Esophagus muscularis mucosa (tissue), 4 donors: Measurements from ENCODE around the gene CXCR1. TPM values are rescaled to one million over a fixed set of nuclear protein-coding genes. Genes with fewer than 3 reads are reported as not detected.
A peak's percentile ranks its signal among the peaks of the same experiment; 100 is the strongest.
"Not testable (repeated sequence)": the region's sequence is repeated elsewhere in the genome, so short reads cannot be mapped to it uniquely, and the experiment has no call there.

Experiments
- DNase-seq: peaks from one replicate; pipeline ENCODE4 v3.0.0-alpha.2; 2017; ENCODE audit errors: extremely low spot score
- H3K27ac ChIP-seq, 4 donors: fragments of 200-600 bp; sonication (generic); replicated peaks in 1 of 4; 1 replicate in 3 of 4; 2 replicates in 1 of 4; pipeline ENCODE4 v1.5.1; 2016 to 2019; ENCODE audit warnings: mild to moderate bottlenecking in 1 of 4
- H3K27me3 ChIP-seq, 4 donors: fragments of 200-600 bp; sonication (generic); one replicate each; pipeline versions ENCODE4 v1.5.1 to v1.6.0; 2016 to 2019
- H3K36me3 ChIP-seq, 4 donors: fragments of 200-600 bp; sonication (generic); one replicate each; pipeline ENCODE4 v1.5.1; 2016 to 2019
- H3K4me1 ChIP-seq, 4 donors: fragments of 200-600 bp; sonication (generic); one replicate each; pipeline ENCODE4 v1.5.1; 2016 to 2019
- H3K4me3 ChIP-seq, 4 donors: fragments of 200-600 bp; sonication (generic); 1 replicate in 2 of 4; 2 replicates in 2 of 4; pipeline ENCODE4 v1.5.1; 2016 to 2019; ENCODE audit warnings: mild to moderate bottlenecking in 4 of 4, moderate library complexity in 1 of 4
- H3K9me3 ChIP-seq, 4 donors: fragments of 200-600 bp; sonication (generic); 1 replicate in 3 of 4; 2 replicates in 1 of 4; pipeline ENCODE4 v1.5.1; 2016 to 2019
- EP300 ChIP-seq: sonication (generic); formaldehyde crosslinking; IDR thresholded peaks from one replicate; pipeline ENCODE4 v1.6.1; 2017; ENCODE audit warnings: antibody characterized with exemption
- POLR2A ChIP-seq: fragments of 450-650 bp; IDR thresholded peaks from one replicate; pipeline ENCODE4 v1.6.1; 2017; ENCODE audit warnings: antibody characterized with exemption, moderate library complexity, mild to moderate bottlenecking, low read depth
- POLR2AphosphoS5 ChIP-seq, 2 donors: sonication (generic); formaldehyde crosslinking; IDR thresholded peaks; one replicate each; pipeline ENCODE4 v1.6.1; 2017; ENCODE audit warnings: antibody characterized with exemption in 2 of 2
- WGBS: methylation state at CpG from one replicate; pipeline ENCODE4 v1.1.5; 2018; 5-methylcytosine and 5-hydroxymethylcytosine counted together
- intact Hi-C: fragments of 100-400 bp; cut with DNase I; formaldehyde crosslinking; loops from one replicate; pipeline ENCODE4 v1.15.1; 2023
- total RNA-seq, 4 donors: library from RNA; depleted of rRNA; stranded (reverse); fragments of >200 nt; gene quantifications; one replicate each; pipeline versions ENCODE4 v1.1.0 to v1.2.1, GENCODE V29; 2016
- TF ChIP-seq, protein P1 (sequence below), 3 experiments: fragments of 200-600 bp in 2 of 3; fragments of 450-650 bp in 1 of 3; sonication (generic) in 2 of 3; IDR thresholded peaks; one replicate each; pipeline ENCODE4 v1.5.1; 2017 to 2019; ENCODE audit warnings: antibody characterized with exemption in 3 of 3, mild to moderate bottlenecking in 2 of 3, moderate library complexity in 1 of 3

The CXCR1 gene
- total RNA-seq, 4 donors from 2014 or later, result 0.13 to 4.0 TPM; not detected in 2

DNA sequence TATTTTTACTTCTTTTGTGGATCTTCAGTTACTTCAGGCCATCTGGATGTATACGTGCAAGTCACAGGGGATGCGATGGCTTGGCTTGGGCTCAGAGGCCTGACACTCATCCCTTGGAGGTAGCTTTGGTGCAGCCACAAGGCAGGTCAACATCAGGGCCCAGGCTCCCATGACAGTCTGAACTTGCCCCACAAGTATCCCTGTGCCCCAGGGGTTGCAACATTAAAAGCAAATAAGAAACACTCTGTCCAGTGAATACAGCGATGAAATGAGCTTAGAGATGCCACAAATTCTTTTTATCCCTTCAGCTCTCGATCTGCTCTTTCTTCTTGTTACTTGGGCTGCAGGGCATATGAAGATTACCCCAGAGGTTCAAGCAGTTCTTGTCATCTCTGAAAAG, 13.0 kb upstream of the CXCR1 start:
- intact Hi-C loops, result loop anchor here (10.0 kb wide), 1 partner anchor 295 kb away; no protein-coding TSS in a partner anchor
- Histone ChIP-seq H3K27me3 (no peaks in the 10 kb centered on the region), H3K9me3 (no peaks in the 10 kb centered on the region), H3K4me3 (no peak overlapping the region), H3K4me1 (no peaks in the 10 kb centered on the region), H3K27ac (no peak overlapping the region), H3K36me3 (no peaks in the 10 kb centered on the region)
- 83% methylated on average over 4 of the region's 4 CpGs for WGBS
- TF ChIP-seq POLR2A (no peak), EP300 (no peak), POLR2AphosphoS5 (IDR thresholded peaks at IDR 0.05) (no peak)
- TF ChIP-seq, protein P1, sequence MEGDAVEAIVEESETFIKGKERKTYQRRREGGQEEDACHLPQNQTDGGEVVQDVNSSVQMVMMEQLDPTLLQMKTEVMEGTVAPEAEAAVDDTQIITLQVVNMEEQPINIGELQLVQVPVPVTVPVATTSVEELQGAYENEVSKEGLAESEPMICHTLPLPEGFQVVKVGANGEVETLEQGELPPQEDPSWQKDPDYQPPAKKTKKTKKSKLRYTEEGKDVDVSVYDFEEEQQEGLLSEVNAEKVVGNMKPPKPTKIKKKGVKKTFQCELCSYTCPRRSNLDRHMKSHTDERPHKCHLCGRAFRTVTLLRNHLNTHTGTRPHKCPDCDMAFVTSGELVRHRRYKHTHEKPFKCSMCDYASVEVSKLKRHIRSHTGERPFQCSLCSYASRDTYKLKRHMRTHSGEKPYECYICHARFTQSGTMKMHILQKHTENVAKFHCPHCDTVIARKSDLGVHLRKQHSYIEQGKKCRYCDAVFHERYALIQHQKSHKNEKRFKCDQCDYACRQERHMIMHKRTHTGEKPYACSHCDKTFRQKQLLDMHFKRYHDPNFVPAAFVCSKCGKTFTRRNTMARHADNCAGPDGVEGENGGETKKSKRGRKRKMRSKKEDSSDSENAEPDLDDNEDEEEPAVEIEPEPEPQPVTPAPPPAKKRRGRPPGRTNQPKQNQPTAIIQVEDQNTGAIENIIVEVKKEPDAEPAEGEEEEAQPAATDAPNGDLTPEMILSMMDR (IDR thresholded peaks at IDR 0.05), result no peak
- no peak for DNase-seq

DNA sequence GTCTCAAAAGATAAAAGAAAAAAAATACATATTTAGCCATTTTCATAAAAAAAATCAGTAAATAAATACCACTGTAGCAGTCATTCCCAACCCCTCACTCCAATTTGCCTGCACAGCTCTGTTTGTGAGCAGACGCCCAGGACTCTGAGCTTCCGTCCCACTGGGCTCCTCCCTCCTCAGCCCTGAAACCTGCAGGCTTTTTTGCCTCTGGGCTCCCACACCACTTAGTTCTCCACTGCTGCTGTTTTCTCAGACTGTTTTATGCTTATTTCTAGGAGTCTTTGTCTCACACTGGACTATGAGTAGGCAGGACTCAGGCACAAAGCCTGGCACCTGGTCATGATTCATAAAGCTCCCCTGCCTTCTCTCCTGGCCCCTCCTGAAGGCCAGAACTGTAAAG, 6.1 kb upstream of the CXCR1 start:
- TF ChIP-seq, protein P1 (IDR thresholded peaks at IDR 0.05), result no peak
- TF ChIP-seq POLR2A (no peak), EP300 (no peak), POLR2AphosphoS5 (IDR thresholded peaks at IDR 0.05) (no peak)
- H3K4me1 ChIP-seq, result no peaks in the 10 kb centered on the region
- WGBS, result 79% methylated on average over 2 of the region's 2 CpGs
- H3K27ac ChIP-seq, result no peak overlapping the region
- intact Hi-C loops, result no loop called here
- H3K4me3 ChIP-seq, result no peak overlapping the region
- no peak for DNase-seq
- peaks cover 0 to 5% (median 0%) of the 10 kb centered on the region in 4 donors for H3K27me3 ChIP-seq
- no peaks in the 10 kb centered on the region for H3K36me3 ChIP-seq
- no peaks in the 10 kb centered on the region for H3K9me3 ChIP-seq

DNA sequence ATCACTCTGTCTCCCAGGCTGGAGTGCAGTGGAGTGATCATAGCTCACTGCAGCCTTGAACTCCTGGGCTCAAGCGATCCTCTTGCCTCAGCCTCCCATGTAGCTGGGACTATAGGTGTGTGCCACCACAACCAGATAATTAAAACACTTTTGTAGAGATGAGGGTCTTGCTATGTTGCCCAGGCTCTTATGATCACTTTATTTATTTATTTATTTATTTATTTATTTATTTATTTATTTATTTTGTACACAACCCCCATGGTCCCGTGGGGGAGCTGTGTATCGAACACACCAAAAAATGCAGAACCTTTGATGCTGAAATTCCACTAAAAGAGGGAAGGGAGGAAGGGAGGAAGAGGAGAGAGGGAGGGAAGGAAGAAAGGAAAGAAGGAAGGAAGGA, 5.0 kb upstream of the CXCR1 start:
- H3K4me1 ChIP-seq, H3K27me3 ChIP-seq, H3K36me3 ChIP-seq, H3K27ac ChIP-seq, H3K9me3 ChIP-seq, DNase-seq, H3K4me3 ChIP-seq, intact Hi-C loops: not testable (repeated sequence)
- WGBS, result 86% methylated on average over 3 of the region's 3 CpGs

DNA sequence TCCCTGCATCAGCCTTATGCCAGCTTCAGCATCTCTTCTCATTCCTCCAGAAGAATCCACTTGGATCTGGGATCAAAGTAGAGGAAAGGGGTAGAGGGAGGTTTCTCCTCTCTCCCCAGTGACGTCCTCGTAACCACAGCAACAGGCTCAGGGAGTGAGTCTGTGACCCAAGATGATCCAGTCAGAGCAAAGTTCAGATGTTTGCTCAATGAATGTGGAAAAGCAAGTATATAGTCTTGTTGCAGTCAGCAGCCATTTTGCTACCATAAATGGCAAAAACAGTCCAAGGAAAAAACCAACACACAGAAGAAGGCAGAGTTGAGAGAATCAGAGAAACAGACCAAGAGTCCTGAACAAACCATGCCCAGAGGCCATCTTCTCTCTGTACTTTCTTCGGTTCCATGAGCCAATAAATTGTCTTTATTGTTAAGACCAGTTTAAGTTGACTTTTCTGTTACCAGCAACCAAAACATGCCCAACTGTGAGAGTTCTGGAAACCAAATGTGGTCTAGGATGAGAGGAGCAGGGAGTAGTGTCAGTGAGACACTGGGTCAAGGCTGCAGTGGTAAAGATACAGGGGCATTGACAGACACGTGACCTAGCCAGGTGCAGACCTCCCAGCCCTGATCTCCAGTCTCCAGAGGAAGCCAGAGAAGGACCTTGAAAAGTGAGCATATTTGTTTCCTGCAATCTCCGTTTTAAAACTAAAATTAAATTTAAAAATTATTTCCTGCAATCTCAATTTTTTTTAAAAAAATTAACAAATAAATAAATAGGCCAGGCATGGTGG, 3.2 kb upstream of the CXCR1 start:
- H3K27ac ChIP-seq, result no peak overlapping the region
- intact Hi-C loops, result no loop called here
- WGBS, result 83% methylated on average over 5 of the region's 5 CpGs

DNA sequence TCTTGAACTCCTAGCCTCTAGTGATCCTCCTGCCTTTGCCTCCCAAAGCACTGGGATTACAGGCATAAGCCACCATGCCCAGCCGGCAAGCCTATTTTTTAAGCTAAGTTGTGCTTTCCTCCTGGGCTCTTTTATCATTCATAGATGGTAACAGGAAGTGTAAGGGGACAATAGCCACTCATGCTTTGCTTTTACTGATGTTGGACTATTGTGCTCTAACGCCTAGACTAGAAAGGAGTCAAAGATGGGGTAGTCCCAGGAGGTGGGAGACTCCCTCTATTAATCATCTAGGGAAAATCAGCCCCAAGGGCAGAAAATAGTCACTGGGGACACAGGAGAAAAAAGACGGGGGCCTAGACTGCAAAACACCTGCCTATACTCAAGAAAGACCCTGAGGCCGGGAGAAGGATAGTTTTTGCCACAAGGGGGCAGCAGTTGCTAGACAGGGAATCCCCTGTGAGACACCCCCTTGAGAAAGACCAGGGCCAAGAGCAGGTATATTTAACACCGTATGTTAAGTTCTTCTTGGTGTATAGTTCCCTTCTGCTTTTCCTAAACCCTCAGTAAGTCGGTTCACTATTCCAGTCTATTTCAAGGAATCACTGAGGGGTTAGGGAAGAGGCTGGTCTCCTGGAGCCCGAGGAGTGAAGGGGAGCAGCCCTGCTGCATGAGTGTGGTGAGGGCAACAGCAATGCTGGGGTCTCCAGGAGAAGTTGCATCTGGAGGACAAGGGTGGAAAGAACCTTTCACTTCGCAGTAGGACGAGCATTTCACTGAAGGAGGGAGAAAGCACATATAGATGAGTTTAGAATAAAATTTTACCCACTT, 2.1 kb upstream of the CXCR1 start:
- no peaks in the 10 kb centered on the region for H3K9me3 ChIP-seq
- no peak for DNase-seq
- no peak overlapping the region for H3K4me3 ChIP-seq
- WGBS, result 48% methylated on average over 9 of the region's 9 CpGs
- no peaks in the 10 kb centered on the region for H3K36me3 ChIP-seq
- intact Hi-C loops, result no loop called here
- H3K4me1 ChIP-seq, result no peaks in the 10 kb centered on the region
- peaks cover 0 to 5% (median 0%) of the 10 kb centered on the region in 4 donors for H3K27me3 ChIP-seq
- no peak for TF ChIP-seq POLR2A
- TF ChIP-seq, protein P1 (IDR thresholded peaks at IDR 0.05), result peak; percentile 47 to 73 (median 54)
- H3K27ac ChIP-seq, result no peak overlapping the region

More for the DNA sequence above, 3.2 kb upstream of the CXCR1 start:
- no peak for TF ChIP-seq POLR2AphosphoS5 (IDR thresholded peaks at IDR 0.05)
- TF ChIP-seq, protein P1 (IDR thresholded peaks at IDR 0.05), result no peak
- no peak for TF ChIP-seq EP300
- no peak for TF ChIP-seq POLR2A
- H3K27me3 ChIP-seq, result peaks cover 0 to 5% (median 0%) of the 10 kb centered on the region in 4 donors
- no peak overlapping the region for H3K4me3 ChIP-seq
- DNase-seq, result no peak
- H3K9me3 ChIP-seq, result no peaks in the 10 kb centered on the region
- H3K36me3 ChIP-seq, result no peaks in the 10 kb centered on the region
- H3K4me1 ChIP-seq, result no peaks in the 10 kb centered on the region
